HFFc6 (cell line): ENCODE results near the gene DYNC1LI2. TPM values are rescaled to one million over a fixed set of nuclear protein-coding genes. Genes with fewer than 3 reads are reported as not detected.

Source experiments
- DNase-seq: peaks from one replicate; pipeline ENCODE4 v3.0.0-alpha.2; 2018
- H3K27ac Mint-ChIP-seq: 2 replicates; pipeline ENCODE4 v1.8.0; 2020; ENCODE audit warnings: mild to moderate bottlenecking, mixed read lengths
- H3K27me3 Mint-ChIP-seq: 2 replicates; pipeline ENCODE4 v1.8.0; 2021; ENCODE audit warnings: mild to moderate bottlenecking, moderate library complexity, mixed read lengths; ENCODE audit not compliant: insufficient read depth
- H3K36me3 Mint-ChIP-seq: 2 replicates; pipeline ENCODE4 v1.8.0; 2021; ENCODE audit warnings: low read depth, mixed read lengths
- H3K4me1 Mint-ChIP-seq: 2 replicates; pipeline ENCODE4 v1.8.0; 2020; ENCODE audit warnings: low read depth, mixed read lengths
- H3K4me3 Mint-ChIP-seq: 2 replicates; pipeline ENCODE4 v1.8.0; 2020; ENCODE audit warnings: mild to moderate bottlenecking, moderate library complexity, mixed read lengths
- H3K9me3 Mint-ChIP-seq: 2 replicates; pipeline ENCODE4 v1.8.0; 2020; ENCODE audit warnings: mild to moderate bottlenecking, mixed read lengths
- CTCF ChIP-seq: fragments of 200-600 bp; sonication (generic); IDR thresholded peaks from 2 replicates; pipeline ENCODE4 v1.5.0; 2021; ENCODE audit warnings: antibody characterized with exemption, mild to moderate bottlenecking
- total RNA-seq, 6 experiments: library from RNA; stranded (reverse); fragmentation: NEBNext Ultra II Directional; extraction: Animal tissue kit (Norgen Biotek cat#: 25700); gene quantifications; 2 replicates in 1 of 6; 3 replicates in 5 of 6; pipeline ENCODE4 v1.2.3, GENCODE V29; 2021

The DYNC1LI2 gene
- total RNA-seq, 6 experiments from 2014 or later, result 84.7 to 103 (median 99.7) TPM

DNA sequence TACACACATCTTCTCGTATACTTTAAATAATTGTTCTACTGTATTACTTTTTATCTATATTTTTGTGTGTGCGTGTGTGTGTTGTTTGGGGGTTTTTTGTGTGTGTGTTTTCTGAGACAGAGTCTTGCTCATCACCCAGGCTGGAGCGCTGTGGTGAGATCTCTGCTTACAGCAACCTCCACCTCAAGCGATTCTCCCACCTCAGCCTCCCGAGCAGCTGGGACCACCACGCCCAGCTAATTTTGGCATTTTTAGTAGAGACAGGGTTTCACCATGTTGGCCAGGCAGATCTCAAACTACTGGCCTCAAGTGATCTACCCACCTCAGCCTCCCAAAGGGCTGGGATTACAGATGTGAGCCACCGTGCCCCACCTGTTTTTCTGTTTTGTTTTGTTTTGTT is 53.4 kb downstream of the DYNC1LI2 start:
- Mint-ChIP-seq H3K4me1 (peaks cover 16% of the 10 kb centered on the region), H3K36me3 (0 out of 2 replicates have a peak, but pooled peaks cover 4% of the 10 kb centered on the region), H3K27ac (no peak overlapping the region), H3K9me3 (no peaks in the 10 kb centered on the region), H3K27me3 (peaks cover 1% of the 10 kb centered on the region; the same call in 1 of the 2 replicates), H3K4me3 (no peak overlapping the region)
- no peak for DNase-seq
- TF ChIP-seq CTCF, result no peak

DNA sequence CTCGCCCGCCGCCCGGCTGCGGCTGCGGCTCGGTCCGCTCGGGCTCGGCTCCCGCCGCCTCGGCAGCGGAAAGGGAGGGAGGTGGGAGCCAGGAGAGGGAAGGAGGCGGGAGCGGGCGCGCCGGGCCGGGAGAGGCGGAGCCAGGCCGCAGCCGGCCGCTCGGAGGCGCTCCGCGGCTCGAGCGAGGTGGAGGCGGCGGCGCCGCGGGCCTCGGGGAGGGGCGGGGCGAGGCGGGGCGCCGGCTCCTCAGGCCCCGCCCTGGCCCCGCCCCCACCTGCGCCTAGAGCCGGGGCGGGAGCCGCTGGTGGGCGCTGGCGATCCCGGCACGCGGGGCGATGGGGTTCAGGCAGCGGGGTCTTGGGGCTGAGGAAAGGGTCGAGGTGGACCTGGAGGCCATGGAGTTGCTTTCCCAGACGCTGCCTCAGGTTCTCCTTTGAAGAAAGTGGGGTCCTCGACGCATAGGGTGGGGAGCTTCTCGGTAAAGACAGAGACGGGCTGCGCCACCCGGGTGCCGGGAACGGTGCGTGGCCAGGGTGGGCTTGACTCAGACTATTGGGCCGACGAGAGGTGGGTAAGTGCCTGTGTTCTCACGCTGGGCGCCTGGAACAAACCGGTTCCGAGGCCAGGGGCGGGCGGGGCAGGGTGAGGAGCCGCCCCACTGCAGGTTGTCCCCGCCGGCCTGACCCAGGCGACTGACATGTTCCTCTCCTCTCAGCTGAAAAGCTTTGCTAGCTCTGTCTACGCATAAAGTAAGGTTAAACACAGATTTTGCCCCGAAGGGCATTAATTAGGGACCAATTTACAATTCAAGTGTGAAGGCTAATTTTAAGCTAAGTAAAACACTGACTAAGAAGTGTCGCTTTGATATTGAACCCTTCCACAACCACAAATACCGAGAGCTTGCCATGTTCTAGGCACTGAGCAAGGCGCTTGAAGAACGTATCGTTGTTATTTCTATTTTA is 54.5 kb downstream of the DYNC1LI2 start, which contains the start of gene CMTM4:
Gene CMTM4 (minus strand): TSS at position 75 of the 962 bp plus-strand sequence. CDS start 218 bp downstream, outside the sequence.
- peaks cover 13% of the 10 kb centered on the region for H3K4me1 Mint-ChIP-seq
- peak; percentile 33; the same call in 1 of the 2 replicates for TF ChIP-seq CTCF
- H3K9me3 Mint-ChIP-seq, result no peaks in the 10 kb centered on the region
- 0 out of 2 replicates have a peak, but pooled peaks cover 5% of the 10 kb centered on the region for H3K36me3 Mint-ChIP-seq
- H3K4me3 Mint-ChIP-seq, result peak within 1 kb of the TSS; percentile 82
- peaks cover 1% of the 10 kb centered on the region; the same call in 1 of the 2 replicates for H3K27me3 Mint-ChIP-seq
- H3K27ac Mint-ChIP-seq, result peak within 1 kb of the TSS; percentile 21; the same call in 1 of the 2 replicates
- DNase-seq, result peak; percentile 76

GRCh38 chr16:66695935-66696668 is 55.3 kb downstream of the DYNC1LI2 start:
- H3K36me3 Mint-ChIP-seq, result 0 out of 2 replicates have a peak, but pooled peaks cover 5% of the 10 kb centered on the region
- no peaks in the 10 kb centered on the region for H3K9me3 Mint-ChIP-seq
- no peak for DNase-seq
- no peak overlapping the region for H3K27ac Mint-ChIP-seq
- H3K4me1 Mint-ChIP-seq, result peaks cover 13% of the 10 kb centered on the region
- H3K4me3 Mint-ChIP-seq, result peak overlapping the region; percentile 80
- TF ChIP-seq CTCF, result no peak
- peaks cover 1% of the 10 kb centered on the region; the same call in 1 of the 2 replicates for H3K27me3 Mint-ChIP-seq

DNA sequence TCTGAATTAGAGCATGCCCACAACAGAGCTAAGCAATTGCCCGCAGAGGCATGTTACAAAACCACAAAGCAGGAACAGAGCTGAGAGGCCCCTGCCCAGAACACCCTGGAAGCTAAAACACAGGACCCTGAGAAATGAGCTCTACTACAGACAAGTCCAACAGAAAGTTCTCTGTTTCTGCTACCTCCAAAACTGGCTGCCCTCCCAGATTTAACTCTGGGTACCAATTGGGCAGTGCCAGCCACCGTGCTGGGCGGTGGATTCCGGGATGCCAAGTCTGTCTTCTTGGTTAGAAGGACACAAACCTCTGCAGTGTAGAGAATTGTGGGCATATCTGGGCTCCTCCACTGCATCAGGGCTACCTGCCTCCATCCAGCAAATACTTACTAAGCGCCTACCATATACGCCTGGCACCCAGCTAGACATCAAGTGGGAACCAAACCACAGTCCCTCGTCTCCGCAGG is 55.9 kb downstream of the DYNC1LI2 start:
- no peak for DNase-seq
- H3K27ac Mint-ChIP-seq, result peak overlapping the region; percentile 13; the same call in 1 of the 2 replicates
- H3K36me3 Mint-ChIP-seq, result 0 out of 2 replicates have a peak, but pooled peaks cover 5% of the 10 kb centered on the region

More for the DNA sequence above, 55.9 kb downstream of the DYNC1LI2 start:
- peaks cover 13% of the 10 kb centered on the region for H3K4me1 Mint-ChIP-seq
- peak overlapping the region; percentile 80 for H3K4me3 Mint-ChIP-seq
- H3K27me3 Mint-ChIP-seq, result peaks cover 1% of the 10 kb centered on the region; the same call in 1 of the 2 replicates
- H3K9me3 Mint-ChIP-seq, result no peaks in the 10 kb centered on the region
- TF ChIP-seq CTCF, result no peak
